BLaER1 treated with 17β-estradiol and CSF1 and Interleukin-3, amounts not matched to agents 10 nM and 100 nM (cell line): ENCODE data around the gene EFHD2.
"Not testable (repeated sequence)": the region's sequence is repeated elsewhere in the genome, so short reads cannot be mapped to it uniquely, and the experiment has no call there.

ENCODE experiments used
- H3K27ac ChIP-seq, 11 experiments: shearing (Covaris generic); formaldehyde crosslinking; 2 replicates each; pipeline ENCODE4 v1.8.1; 2022
- H3K27me3 ChIP-seq, 11 experiments: shearing (Covaris generic); formaldehyde crosslinking; 2 replicates each; pipeline ENCODE4 v1.8.1; 2022
- H3K36me3 ChIP-seq, 11 experiments: shearing (Covaris generic); formaldehyde crosslinking; 2 replicates each; pipeline ENCODE4 v1.8.1; 2022
- H3K4me1 ChIP-seq, 10 experiments: shearing (Covaris generic); formaldehyde crosslinking; 2 replicates each; pipeline ENCODE4 v1.8.1; 2022
- H3K4me2 ChIP-seq, 11 experiments: shearing (Covaris generic); formaldehyde crosslinking; 2 replicates each; pipeline ENCODE4 v1.8.1; 2022
- H3K4me3 ChIP-seq, 10 experiments: shearing (Covaris generic); formaldehyde crosslinking; 2 replicates each; pipeline ENCODE4 v1.8.1; 2022
- H3K9ac ChIP-seq, 11 experiments: shearing (Covaris generic); formaldehyde crosslinking; 2 replicates each; pipeline ENCODE4 v1.8.1; 2022
- H3K9me3 ChIP-seq, 11 experiments: shearing (Covaris generic); formaldehyde crosslinking; replicated peaks in 1 of 11; 2 replicates each; pipeline ENCODE4 v1.8.1; 2022
- H4K20me1 ChIP-seq, 11 experiments: shearing (Covaris generic); formaldehyde crosslinking; 2 replicates each; pipeline ENCODE4 v1.8.1; 2022
- Cebpa-rat ChIP-seq, 11 experiments: shearing (Covaris generic); IDR thresholded peaks; 2 replicates each; pipeline ENCODE4 v1.8.1; 2022

Gene EFHD2

DNA sequence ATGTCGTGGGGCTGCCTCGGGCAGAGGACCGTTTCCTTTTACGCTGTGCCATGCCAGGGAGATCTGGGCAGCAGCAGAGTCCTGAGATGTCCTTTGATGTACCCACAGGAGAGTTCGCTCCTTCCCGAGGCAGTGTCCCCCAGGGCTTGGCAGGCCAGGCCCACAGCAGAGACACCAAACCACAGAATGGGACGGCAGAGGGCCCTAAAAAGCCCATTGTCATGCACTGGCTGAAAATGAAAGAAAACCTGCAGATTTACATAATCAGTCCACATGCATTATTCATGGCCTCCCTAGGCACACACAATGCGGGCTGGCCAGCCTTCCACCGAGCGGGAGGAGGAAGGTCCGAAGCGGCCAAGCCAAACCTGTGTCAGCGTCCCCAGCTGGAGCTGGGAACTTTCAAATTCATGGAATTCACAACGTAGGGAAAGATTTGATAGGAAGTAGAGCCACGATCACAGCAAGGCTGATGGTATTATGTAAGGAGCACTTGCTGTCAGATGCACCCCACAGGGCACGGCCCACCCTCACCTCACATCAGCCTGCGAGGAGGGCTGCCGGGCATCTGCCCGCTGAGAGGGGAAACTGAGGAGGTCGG lies 25.3 kb upstream of the EFHD2 start:
- Histone ChIP-seq H3K9ac (peak overlapping the region in 9 of 11 experiments; percentile 29 to 71 (median 50); a peak in 14 of 22 replicates), H3K27ac (peak overlapping the region in 9 of 11 experiments; percentile 2 to 64 (median 48); a peak in 9 of 22 replicates), H4K20me1 (peaks cover 0 to 4% (median 0%) of the 10 kb centered on the region in 11 experiments; a peak in 1 of 22 replicates), H3K27me3 (0 out of 22 replicates have a peak, but pooled peaks cover 0 to 6% (median 0%) of the 10 kb centered on the region in 11 experiments), H3K4me1 (peaks cover 24 to 38% (median 34%) of the 10 kb centered on the region in 10 experiments), H3K9me3 (no peaks in the 10 kb centered on the region), H3K4me3 (peak overlapping the region in 3 of 10 experiments; percentile 1 to 46 (median 45); a peak in 6 of 20 replicates), H3K4me2 (peak overlapping the region; percentile 73 to 93 (median 80)), H3K36me3 (no peaks in the 10 kb centered on the region)
- TF ChIP-seq Cebpa-rat (IDR thresholded peaks at IDR 0.05), result no peak

- Histone ChIP-seq H3K9ac (no peak overlapping the region), H3K36me3 (no peaks in the 10 kb centered on the region), H3K4me3 (no peak overlapping the region), H3K4me2 (peak overlapping the region in 4 of 11 experiments; percentile 76 to 89 (median 79); a peak in 8 of 22 replicates), H3K4me1 (peaks cover 24 to 38% (median 34%) of the 10 kb centered on the region in 10 experiments), H3K27me3 (0 out of 22 replicates have a peak, but pooled peaks cover 0 to 6% (median 0%) of the 10 kb centered on the region in 11 experiments), H4K20me1 (peaks cover 0 to 4% (median 0%) of the 10 kb centered on the region in 11 experiments; a peak in 1 of 22 replicates), H3K27ac (no peak overlapping the region), H3K9me3 (no peaks in the 10 kb centered on the region)
- TF ChIP-seq Cebpa-rat (IDR thresholded peaks at IDR 0.05), result no peak
Measured at GRCh38 chr1:15385420-15385819, 24.3 kb upstream of the EFHD2 start.

GRCh38 chr1:15386164-15386749 lies 23.4 kb upstream of the EFHD2 start:
- Histone ChIP-seq H3K4me2 (peak overlapping the region; percentile 39 to 89 (median 67)), H3K36me3 (no peaks in the 10 kb centered on the region)
- TF ChIP-seq Cebpa-rat (IDR thresholded peaks at IDR 0.05), result no peak

GRCh38 chr1:15388201-15388880 lies 21.3 kb upstream of the EFHD2 start:
- H4K20me1 ChIP-seq, result peaks cover 0 to 2% (median 0%) of the 10 kb centered on the region in 11 experiments; a peak in 1 of 22 replicates
- no peaks in the 10 kb centered on the region for H3K36me3 ChIP-seq
- H3K27me3 ChIP-seq, result 0 out of 22 replicates have a peak, but pooled peaks cover 0 to 6% (median 0%) of the 10 kb centered on the region in 11 experiments
- no peaks in the 10 kb centered on the region for H3K9me3 ChIP-seq
- no peak overlapping the region for H3K4me2 ChIP-seq
- H3K27ac ChIP-seq, result no peak overlapping the region
- H3K4me1 ChIP-seq, result peaks cover 24 to 38% (median 34%) of the 10 kb centered on the region in 10 experiments
- no peak overlapping the region for H3K4me3 ChIP-seq
- no peak for TF ChIP-seq Cebpa-rat (IDR thresholded peaks at IDR 0.05)
- no peak overlapping the region for H3K9ac ChIP-seq

More at GRCh38 chr1:15386164-15386749, 23.4 kb upstream of the EFHD2 start:
- Histone ChIP-seq H3K4me3 (no peak overlapping the region), H3K27me3 (0 out of 22 replicates have a peak, but pooled peaks cover 0 to 6% (median 0%) of the 10 kb centered on the region in 11 experiments), H3K27ac (no peak overlapping the region), H3K9ac (peak overlapping the region in 2 of 11 experiments; percentile 20 to 47; a peak in 1 of 22 replicates), H3K4me1 (peaks cover 24 to 38% (median 34%) of the 10 kb centered on the region in 10 experiments), H4K20me1 (peaks cover 0 to 4% (median 0%) of the 10 kb centered on the region in 11 experiments; a peak in 1 of 22 replicates), H3K9me3 (no peaks in the 10 kb centered on the region)

GRCh38 chr1:15389828-15390227 lies 19.9 kb upstream of the EFHD2 start:
- H3K27me3 ChIP-seq, H3K4me2 ChIP-seq, H3K4me3 ChIP-seq, H3K9me3 ChIP-seq, H3K27ac ChIP-seq, H3K36me3 ChIP-seq, H4K20me1 ChIP-seq, H3K9ac ChIP-seq: not testable (repeated sequence)
- H3K4me1 ChIP-seq, result peaks cover 15 to 25% (median 21%) of the 10 kb centered on the region in 10 experiments

GRCh38 chr1:15390667-15391066 lies 19.0 kb upstream of the EFHD2 start:
- no peak overlapping the region for H3K27ac ChIP-seq
- H3K9ac ChIP-seq, result no peak overlapping the region
- H4K20me1 ChIP-seq, result no peaks in the 10 kb centered on the region
- TF ChIP-seq Cebpa-rat (IDR thresholded peaks at IDR 0.05), result no peak
- H3K4me3 ChIP-seq, result no peak overlapping the region
- no peaks in the 10 kb centered on the region for H3K9me3 ChIP-seq
- peaks cover 12 to 16% (median 14%) of the 10 kb centered on the region in 10 experiments; a peak in 19 of 20 replicates for H3K4me1 ChIP-seq
- no peaks in the 10 kb centered on the region for H3K36me3 ChIP-seq
- H3K4me2 ChIP-seq, result no peak overlapping the region
- no peaks in the 10 kb centered on the region for H3K27me3 ChIP-seq

DNA sequence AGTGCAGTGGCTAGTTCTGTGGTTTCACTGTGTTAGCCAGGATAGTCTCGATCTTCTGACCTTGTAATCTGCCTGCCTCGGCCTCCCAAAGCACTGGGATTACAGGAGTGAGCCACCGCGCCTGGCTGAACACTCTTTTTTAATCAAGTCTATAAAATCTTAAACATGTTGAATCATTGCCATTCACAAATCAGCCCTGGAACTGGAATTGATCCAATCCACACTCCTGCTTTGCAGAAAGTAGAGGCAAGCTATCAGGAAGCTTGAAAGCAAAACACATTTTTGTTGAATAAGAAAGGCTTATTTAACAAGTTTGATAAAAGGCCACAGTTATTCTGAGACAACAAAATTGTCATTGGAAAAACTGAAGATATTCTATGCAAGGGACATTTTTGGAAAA lies 18.3 kb upstream of the EFHD2 start:
- Histone ChIP-seq H3K27ac (no peak overlapping the region), H3K4me1 (peaks cover 5 to 9% (median 7%) of the 10 kb centered on the region in 10 experiments; a peak in 19 of 20 replicates), H3K4me2 (no peak overlapping the region), H3K36me3 (no peaks in the 10 kb centered on the region), H4K20me1 (no peaks in the 10 kb centered on the region), H3K4me3 (no peak overlapping the region), H3K27me3 (no peaks in the 10 kb centered on the region), H3K9me3 (no peaks in the 10 kb centered on the region), H3K9ac (no peak overlapping the region)
- TF ChIP-seq Cebpa-rat (IDR thresholded peaks at IDR 0.05), result no peak

GRCh38 chr1:15393475-15394257 lies 16.0 kb upstream of the EFHD2 start:
- no peaks in the 10 kb centered on the region for H4K20me1 ChIP-seq
- no peak overlapping the region for H3K4me3 ChIP-seq
- no peak for TF ChIP-seq Cebpa-rat (IDR thresholded peaks at IDR 0.05)
- 0 out of 20 replicates have a peak, but pooled peaks cover 0 to 4% (median 0%) of the 10 kb centered on the region in 10 experiments for H3K4me1 ChIP-seq
- H3K9ac ChIP-seq, result no peak overlapping the region
- peaks cover 0 to 5% (median 0%) of the 10 kb centered on the region in 11 experiments; a peak in 1 of 22 replicates for H3K9me3 ChIP-seq
- H3K4me2 ChIP-seq, result no peak overlapping the region
- H3K36me3 ChIP-seq, result no peaks in the 10 kb centered on the region
- H3K27me3 ChIP-seq, result no peaks in the 10 kb centered on the region
- no peak overlapping the region for H3K27ac ChIP-seq
